GM21786 (cell line): ENCODE data around the gene SOX5.
"Not testable (repeated sequence)": the region's sequence is repeated elsewhere in the genome, so short reads cannot be mapped to it uniquely, and the experiment has no call there.

Experiments used
- ATAC-seq: cut with Tn5 transposase; IDR thresholded peaks from one replicate; pipeline ENCODE4 v1.9.1; 2021; ENCODE audit not compliant: unreplicated experiment

SOX5 gene

GRCh38 chr12:23911574-23911973 lies 37.9 kb downstream of the SOX5 start:
- no peak for ATAC-seq

GRCh38 chr12:23909551-23909950 lies 39.9 kb downstream of the SOX5 start:
- ATAC-seq: no peak

- ATAC-seq: no peak
These were observed 43.1 kb downstream of the SOX5 start for GRCh38 chr12:23906329-23906728.

- ATAC-seq: no peak
These were observed 50.0 kb downstream of the SOX5 start for GRCh38 chr12:23899434-23899833.

GRCh38 chr12:23898121-23898520 lies 51.3 kb downstream of the SOX5 start:
- no peak for ATAC-seq

GRCh38 chr12:23895792-23896218 lies 53.7 kb downstream of the SOX5 start:
- no peak for ATAC-seq

GRCh38 chr12:23893611-23894010 lies 55.9 kb downstream of the SOX5 start:
- ATAC-seq: no peak

- no peak for ATAC-seq
These were observed 58.4 kb downstream of the SOX5 start for GRCh38 chr12:23891115-23891514.

- ATAC-seq: no peak
These were observed 60.4 kb downstream of the SOX5 start for GRCh38 chr12:23889069-23889440.

- no peak for ATAC-seq
These were observed 60.9 kb downstream of the SOX5 start for GRCh38 chr12:23888396-23889068.

GRCh38 chr12:23887055-23887835 lies 62.2 kb downstream of the SOX5 start:
- ATAC-seq: no peak

GRCh38 chr12:23885394-23885793 lies 64.1 kb downstream of the SOX5 start:
- no peak for ATAC-seq

GRCh38 chr12:23884909-23885308 lies 64.6 kb downstream of the SOX5 start:
- no peak for ATAC-seq

GRCh38 chr12:23880988-23881387 lies 68.5 kb downstream of the SOX5 start:
- ATAC-seq: no peak

- not testable (repeated sequence) for ATAC-seq
These were observed 72.9 kb downstream of the SOX5 start for GRCh38 chr12:23876618-23877017.

- ATAC-seq: no peak
These were observed 81.7 kb downstream of the SOX5 start for GRCh38 chr12:23867794-23868193.

GRCh38 chr12:23862701-23863100 lies 86.8 kb downstream of the SOX5 start:
- ATAC-seq: no peak

- ATAC-seq: no peak
These were observed 89.5 kb downstream of the SOX5 start for GRCh38 chr12:23860019-23860418.

- no peak for ATAC-seq
These were observed 92.3 kb downstream of the SOX5 start for GRCh38 chr12:23857178-23857577.

- ATAC-seq: no peak
These were observed 93.7 kb downstream of the SOX5 start for GRCh38 chr12:23855813-23856212.

- no peak for ATAC-seq
These were observed 94.9 kb downstream of the SOX5 start for GRCh38 chr12:23854598-23854997.

GRCh38 chr12:23853640-23854039 lies 95.8 kb downstream of the SOX5 start:
- ATAC-seq: no peak

GRCh38 chr12:23851602-23852001 lies 97.9 kb downstream of the SOX5 start:
- no peak for ATAC-seq
